ENCODE measurements around the gene XPO6. TPM values are rescaled to one million over a fixed set of nuclear protein-coding genes. Genes with fewer than 3 reads are reported as not detected.

Gene XPO6
- total and polyA plus RNA-seq, 2 of the 13 experiments (the other 11 are each of a cell fraction or from before 2014, with no cell fraction given) = 109 to 129 TPM

DNA sequence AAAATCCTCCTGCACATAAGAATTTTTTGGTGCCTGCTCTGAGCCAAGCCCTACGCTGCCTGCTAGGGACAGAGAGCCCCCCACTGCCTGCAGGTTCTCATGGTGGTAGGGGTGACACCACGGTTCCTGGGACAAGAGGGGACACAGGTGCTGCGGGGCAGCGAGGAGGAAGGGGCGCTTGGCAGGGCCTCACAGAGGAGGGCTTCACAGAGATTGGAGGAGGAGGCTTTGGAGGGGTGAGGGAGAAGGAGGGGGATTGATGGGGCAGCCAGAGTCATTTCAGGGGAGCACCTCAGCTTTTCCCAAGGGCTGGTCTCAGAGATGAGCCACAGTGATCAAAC, 118.4 kb downstream of the XPO6 start:
- intact Hi-C loops (cut with micrococcal nuclease; ENCODE audit: unreplicated experiment) (no loop called here), in situ Hi-C loops (cut with HindIII; ENCODE audit: extremely low pct_ligation_motif_present, low pct_unique_long_range_greater_than_20kb) (no loop called here)
- Histone ChIP-seq H3K4me3 (replicated peaks in 1 of 3; ENCODE audit: insufficient read depth in 1 of 3, low read depth in 2 of 3, low read length in 3 of 3) (no peak overlapping the region), H3K4me1 (ENCODE audit: insufficient read depth, low read length) (peaks cover 2% of the 10 kb centered on the region; the same call in 1 of the 2 replicates), H3K9me3 (ENCODE audit: low read length) (no peaks in the 10 kb centered on the region), H3K36me3 (replicated peaks in 1 of 2; ENCODE audit: control insufficient read depth in 1 of 2, insufficient read depth in 2 of 2, low read length in 2 of 2) (peaks cover 8 to 15% of the 10 kb centered on the region in 2 experiments; a peak in 4 of 5 replicates), H3K27ac (ENCODE audit: extremely low read length, insufficient read depth, low read length) (no peak overlapping the region), H2AFZ (ENCODE audit: low read length) (no peak overlapping the region), H3K27me3 (ENCODE audit: control insufficient read depth in 1 of 2, insufficient read depth in 2 of 2, low read length in 2 of 2) (no peaks in the 10 kb centered on the region), H4K20me1 (ENCODE audit: insufficient read depth, low read length) (no peaks in the 10 kb centered on the region), H3K79me2 (ENCODE audit: insufficient read depth, low read length) (no peaks in the 10 kb centered on the region), H3K9ac (ENCODE audit: insufficient read depth, low read depth, low read length) (no peak overlapping the region), H3K4me2 (ENCODE audit: low read depth, low read length) (no peak overlapping the region)
- WGBS (ENCODE audit: low lambda C conversion rate) = 97% methylated on average over 5 of the region's 5 CpGs
- ChIA-PET POLR2A (no interaction called here), CTCF (ENCODE audit: low intra/inter-chr PET ratio, low total read pairs) (no interaction called here)
- no peak for ATAC-seq
- FAIRE-seq = no peak
- DNase-seq (ENCODE audit: low spot score) = no peak
- BruUV-seq (replicated peaks) = no TSS peak
- TF ChIP-seq ZNF747 (CRISPR knock-in tag; IDR thresholded peaks at IDR 0.05; ENCODE audit: borderline replicate concordance) = no peak
- TF ChIP-seq, protein P1, sequence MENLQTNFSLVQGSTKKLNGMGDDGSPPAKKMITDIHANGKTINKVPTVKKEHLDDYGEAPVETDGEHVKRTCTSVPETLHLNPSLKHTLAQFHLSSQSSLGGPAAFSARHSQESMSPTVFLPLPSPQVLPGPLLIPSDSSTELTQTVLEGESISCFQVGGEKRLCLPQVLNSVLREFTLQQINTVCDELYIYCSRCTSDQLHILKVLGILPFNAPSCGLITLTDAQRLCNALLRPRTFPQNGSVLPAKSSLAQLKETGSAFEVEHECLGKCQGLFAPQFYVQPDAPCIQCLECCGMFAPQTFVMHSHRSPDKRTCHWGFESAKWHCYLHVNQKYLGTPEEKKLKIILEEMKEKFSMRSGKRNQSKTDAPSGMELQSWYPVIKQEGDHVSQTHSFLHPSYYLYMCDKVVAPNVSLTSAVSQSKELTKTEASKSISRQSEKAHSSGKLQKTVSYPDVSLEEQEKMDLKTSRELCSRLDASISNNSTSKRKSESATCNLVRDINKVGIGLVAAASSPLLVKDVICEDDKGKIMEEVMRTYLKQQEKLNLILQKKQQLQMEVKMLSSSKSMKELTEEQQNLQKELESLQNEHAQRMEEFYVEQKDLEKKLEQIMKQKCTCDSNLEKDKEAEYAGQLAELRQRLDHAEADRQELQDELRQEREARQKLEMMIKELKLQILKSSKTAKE (CRISPR knock-in tag; IDR thresholded peaks at IDR 0.05; ENCODE audit: borderline replicate concordance) = no peak
- no peak for TF ChIP-seq NFYB (CRISPR knock-in tag; IDR thresholded peaks at IDR 0.05)
- no peak for TF ChIP-seq AKAP8 (CRISPR knock-in tag; IDR thresholded peaks at IDR 0.05)
- no peak for TF ChIP-seq ATF3 (CRISPR knock-in tag; IDR thresholded peaks at IDR 0.05)

DNA sequence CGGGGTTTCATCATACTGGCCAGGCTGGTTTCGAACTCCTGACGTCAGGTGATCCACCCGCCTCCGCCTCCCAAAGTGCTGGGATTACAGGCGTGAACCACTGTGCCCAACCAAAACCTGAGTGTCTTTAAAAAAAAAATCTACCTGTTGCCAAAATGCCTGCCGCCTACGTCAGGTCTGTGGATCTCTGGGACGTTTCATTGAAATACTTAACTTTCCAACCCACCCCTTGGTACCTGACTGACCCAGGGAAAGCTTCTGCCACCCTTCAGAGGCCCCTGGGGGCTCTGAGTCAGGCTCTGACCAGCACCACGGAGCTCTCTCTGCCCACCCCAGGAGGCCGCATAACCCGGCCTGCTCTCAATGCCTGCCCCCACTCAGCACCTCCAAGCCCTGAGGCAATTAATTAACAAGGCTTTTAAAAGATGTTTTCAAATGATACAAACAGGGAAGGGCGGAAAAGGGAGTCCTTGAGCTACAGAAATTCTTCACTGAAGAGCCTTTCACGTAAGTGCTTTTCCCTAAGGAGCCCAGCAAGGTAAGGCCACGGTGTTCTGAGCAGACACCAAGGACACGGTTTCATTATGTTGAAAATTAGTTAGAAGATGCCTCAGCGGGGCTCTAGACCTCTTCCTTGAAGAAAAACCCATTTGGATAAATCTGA, 118.9 kb downstream of the XPO6 start:
- intact Hi-C loops (cut with micrococcal nuclease; ENCODE audit: unreplicated experiment) = no loop called here
- no peak overlapping the region for H3K4me2 ChIP-seq (ENCODE audit: low read depth, low read length)
- 94% methylated on average over 17 of the region's 17 CpGs for WGBS (ENCODE audit: low lambda C conversion rate)
- in situ Hi-C loops (cut with HindIII; ENCODE audit: extremely low pct_ligation_motif_present, low pct_unique_long_range_greater_than_20kb) = no loop called here
- peaks cover 4 to 10% of the 10 kb centered on the region in 2 experiments; a peak in 4 of 5 replicates for H3K36me3 ChIP-seq (replicated peaks in 1 of 2; ENCODE audit: control insufficient read depth in 1 of 2, insufficient read depth in 2 of 2, low read length in 2 of 2)
- no peaks in the 10 kb centered on the region for H3K9me3 ChIP-seq (ENCODE audit: low read length)
- no peaks in the 10 kb centered on the region for H3K27me3 ChIP-seq (ENCODE audit: control insufficient read depth in 1 of 2, insufficient read depth in 2 of 2, low read length in 2 of 2)
- no peak overlapping the region for H3K27ac ChIP-seq (ENCODE audit: extremely low read length, insufficient read depth, low read length)
- no peaks in the 10 kb centered on the region for H3K79me2 ChIP-seq (ENCODE audit: insufficient read depth, low read length)
- POLR2A ChIA-PET = no interaction called here
- DNase-seq (ENCODE audit: low spot score) (no peak), FAIRE-seq (no peak), ATAC-seq (no peak)
- no peak overlapping the region for H3K4me3 ChIP-seq (replicated peaks in 1 of 3; ENCODE audit: insufficient read depth in 1 of 3, low read depth in 2 of 3, low read length in 3 of 3)
- CTCF ChIA-PET (ENCODE audit: low intra/inter-chr PET ratio, low total read pairs) = no interaction called here
- no peaks in the 10 kb centered on the region for H4K20me1 ChIP-seq (ENCODE audit: insufficient read depth, low read length)
- H3K4me1 ChIP-seq (ENCODE audit: insufficient read depth, low read length) = peaks cover 7% of the 10 kb centered on the region
- H2AFZ ChIP-seq (ENCODE audit: low read length) = no peak overlapping the region
- H3K9ac ChIP-seq (ENCODE audit: insufficient read depth, low read depth, low read length) = no peak overlapping the region
- BruUV-seq (replicated peaks) = no TSS peak
- no peak for TF ChIP-seq ATAD3A (CRISPR knock-in tag; IDR thresholded peaks at IDR 0.05)
- TF ChIP-seq AGO1 (IDR thresholded peaks at IDR 0.05; ENCODE audit: low read depth, low read length, poor library complexity, severe bottlenecking) = no peak
- TF ChIP-seq SMC3 (IDR thresholded peaks at IDR 0.05; ENCODE audit: low read length) = no peak
- no peak for TF ChIP-seq ZNF777 (CRISPR knock-in tag; IDR thresholded peaks at IDR 0.05)
- TF ChIP-seq SMARCC2 (IDR thresholded peaks at IDR 0.05) = no peak
- TF ChIP-seq HNRNPL (IDR thresholded peaks at IDR 0.05; ENCODE audit: low read depth, low read length) = no peak
- TF ChIP-seq ZKSCAN8 (CRISPR knock-in tag; IDR thresholded peaks at IDR 0.05; ENCODE audit: borderline replicate concordance) = no peak
- TF ChIP-seq TEAD3 (CRISPR knock-in tag; optimal IDR thresholded peaks at IDR 0.05; ENCODE audit: borderline replicate concordance) = no peak
- no peak for TF ChIP-seq THYN1 (CRISPR knock-in tag; IDR thresholded peaks at IDR 0.05; ENCODE audit: borderline replicate concordance, low read depth)
- TF ChIP-seq, protein P2, sequence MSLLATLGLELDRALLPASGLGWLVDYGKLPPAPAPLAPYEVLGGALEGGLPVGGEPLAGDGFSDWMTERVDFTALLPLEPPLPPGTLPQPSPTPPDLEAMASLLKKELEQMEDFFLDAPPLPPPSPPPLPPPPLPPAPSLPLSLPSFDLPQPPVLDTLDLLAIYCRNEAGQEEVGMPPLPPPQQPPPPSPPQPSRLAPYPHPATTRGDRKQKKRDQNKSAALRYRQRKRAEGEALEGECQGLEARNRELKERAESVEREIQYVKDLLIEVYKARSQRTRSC (CRISPR knock-in tag; IDR thresholded peaks at IDR 0.05; ENCODE audit: low read depth) = no peak
